Psoas muscle (tissue), 8 donors: ENCODE data around the gene ZNF789. TPM values are rescaled to one million over a fixed set of nuclear protein-coding genes. Genes with fewer than 3 reads are reported as not detected.
A peak's percentile ranks its signal among the peaks of the same experiment; 100 is the strongest.
"Not testable (repeated sequence)": the region's sequence is repeated elsewhere in the genome, so short reads cannot be mapped to it uniquely, and the experiment has no call there.

ENCODE experiments used
- ATAC-seq, 4 donors: fragments of 200-7000 bp; cut with Tn5 transposase; one replicate each; pipeline ENCODE4 v1.9.1; 2020; ENCODE audit warnings: moderate library complexity in 3 of 4, mild to moderate bottlenecking in 2 of 4
- DNase-seq, 2 donors: peaks; one replicate each; pipeline ENCODE4 v3.0.0-alpha.2; 2020
- H3K27ac ChIP-seq: fragments of 200-600 bp; one replicate; pipeline ENCODE4 v1.8.0; 2022
- H3K27me3 ChIP-seq, 3 donors: fragments of 200-600 bp in 1 of 3; one replicate each; pipeline versions ENCODE4 v1.6.1 to v1.8.0; 2013 to 2022; ENCODE audit warnings: low read length in 2 of 3, mild to moderate bottlenecking in 2 of 3, moderate library complexity in 1 of 3; ENCODE audit not compliant: insufficient read depth in 3 of 3
- H3K36me3 ChIP-seq, 2 donors: fragments of 200-600 bp in 1 of 2; one replicate each; pipeline versions ENCODE4 v1.6.1 to v1.8.0; 2013 to 2022; ENCODE audit warnings: low read depth in 1 of 2, mild to moderate bottlenecking in 1 of 2, moderate library complexity in 1 of 2; ENCODE audit not compliant: insufficient read depth in 1 of 2
- H3K4me1 ChIP-seq: fragments of 200-600 bp; one replicate; pipeline ENCODE4 v1.8.0; 2022
- H3K4me3 ChIP-seq: fragments of 200-600 bp; one replicate; pipeline ENCODE4 v1.8.0; 2022; ENCODE audit warnings: mild to moderate bottlenecking
- H3K9me3 ChIP-seq: fragments of 200-600 bp; one replicate; pipeline ENCODE4 v1.8.0; 2022
- WGBS, 3 donors: extraction: QIAGEN DNeasy Blood & Tissue Kit; methylation state at CpG; one replicate each; pipeline versions ENCODE4 v1.1.6 to v1.1.7; 2013; 5-methylcytosine and 5-hydroxymethylcytosine counted together
- intact Hi-C, 2 donors: fragments of 100-400 bp; cut with DNase I; formaldehyde crosslinking; loops; one replicate each; pipeline versions ENCODE4 v1.11.0 to v1.14.2; 2022
- polyA plus RNA-seq, 3 donors: library from polyadenylated mRNA; stranded (reverse); fragments of 200-250 nt; gene quantifications; one replicate each; pipeline ENCODE4 v1.2.3, GENCODE V29; 2013
- total RNA-seq, 4 donors: library from RNA; stranded (reverse); fragmentation: NEBNext Ultra II Directional in 2 of 4; extraction: Animal tissue kit (Norgen Biotek cat#: 25700) in 2 of 4; gene quantifications; one replicate each; pipeline versions ENCODE4 v1.2.1 to v1.2.4, GENCODE V29; 2021 to 2023
- TF ChIP-seq, protein P1 (sequence below): fragments of 200-600 bp; IDR thresholded peaks from one replicate; pipeline ENCODE4 v1.8.0; 2022; ENCODE audit warnings: antibody characterized with exemption
- donor health status: healthy with polysubstance abuse.
- donor health status: DM: no; HTN: no; CAD: no; lungs with moderate emphysema.
- donor health status: Bipolar disorder and iron deficiency.
- donor health status: healthy.
- donor health status: DM: yes; HTN: yes; CAD: no.
- donor health status: DM: no; HTN: no; CAD: no.
- donor health status: DM: no; HTN: no; CAD: no.
- donor health status: DM: yes; HTN: yes; CAD: no.

The ZNF789 gene
- total and polyA plus RNA-seq, 7 donors, result 1.6 to 6.2 (median 2.4) TPM

GRCh38 chr7:99498546-99498944 is 25.9 kb downstream of the ZNF789 start:
- peaks cover 24% of the 10 kb centered on the region for H3K4me1 ChIP-seq
- H3K27me3 ChIP-seq, result no peaks in the 10 kb centered on the region
- H3K27ac ChIP-seq, result peak overlapping the region; percentile 95
- intact Hi-C loops, result no loop called here
- ATAC-seq, result no peak
- H3K9me3 ChIP-seq, result peaks cover 13% of the 10 kb centered on the region
- 69 to 74% (median 69%) methylated on average over 11 of the region's 11 CpGs for WGBS, 3 donors
- peak overlapping the region; percentile 74 for H3K4me3 ChIP-seq
- DNase-seq, result peak in 1 of 2 donors; percentile 15
- TF ChIP-seq, protein P1, sequence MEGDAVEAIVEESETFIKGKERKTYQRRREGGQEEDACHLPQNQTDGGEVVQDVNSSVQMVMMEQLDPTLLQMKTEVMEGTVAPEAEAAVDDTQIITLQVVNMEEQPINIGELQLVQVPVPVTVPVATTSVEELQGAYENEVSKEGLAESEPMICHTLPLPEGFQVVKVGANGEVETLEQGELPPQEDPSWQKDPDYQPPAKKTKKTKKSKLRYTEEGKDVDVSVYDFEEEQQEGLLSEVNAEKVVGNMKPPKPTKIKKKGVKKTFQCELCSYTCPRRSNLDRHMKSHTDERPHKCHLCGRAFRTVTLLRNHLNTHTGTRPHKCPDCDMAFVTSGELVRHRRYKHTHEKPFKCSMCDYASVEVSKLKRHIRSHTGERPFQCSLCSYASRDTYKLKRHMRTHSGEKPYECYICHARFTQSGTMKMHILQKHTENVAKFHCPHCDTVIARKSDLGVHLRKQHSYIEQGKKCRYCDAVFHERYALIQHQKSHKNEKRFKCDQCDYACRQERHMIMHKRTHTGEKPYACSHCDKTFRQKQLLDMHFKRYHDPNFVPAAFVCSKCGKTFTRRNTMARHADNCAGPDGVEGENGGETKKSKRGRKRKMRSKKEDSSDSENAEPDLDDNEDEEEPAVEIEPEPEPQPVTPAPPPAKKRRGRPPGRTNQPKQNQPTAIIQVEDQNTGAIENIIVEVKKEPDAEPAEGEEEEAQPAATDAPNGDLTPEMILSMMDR, result no peak
- peaks cover 12 to 49% of the 10 kb centered on the region in 2 donors for H3K36me3 ChIP-seq

DNA sequence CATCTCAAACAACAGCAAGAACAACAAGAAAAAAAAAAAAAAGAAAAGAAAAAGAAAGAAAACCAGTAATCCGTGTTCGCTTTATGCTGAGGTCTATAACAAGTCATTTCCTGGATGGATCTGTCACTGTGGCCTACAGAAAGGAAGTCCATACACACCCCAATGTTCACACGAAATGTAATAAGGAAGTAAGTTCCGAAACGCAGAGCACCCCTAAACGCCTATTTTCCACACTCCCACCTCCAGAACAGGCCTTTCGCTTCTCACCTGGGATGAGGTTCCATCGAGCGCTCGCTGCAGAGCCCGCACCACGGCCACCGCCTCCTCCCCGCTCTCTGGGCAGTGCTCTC is 26.7 kb downstream of the ZNF789 start:
- peak overlapping the region; percentile 95 for H3K27ac ChIP-seq
- H3K9me3 ChIP-seq, result peaks cover 5% of the 10 kb centered on the region
- 0 to 1% (median 1%) methylated on average over 14 of the region's 14 CpGs for WGBS, 3 donors
- peaks cover 24% of the 10 kb centered on the region for H3K4me1 ChIP-seq
- ATAC-seq (peak in 1 of 4 donors; percentile 6), DNase-seq (no peak)
- H3K4me3 ChIP-seq, result peak overlapping the region; percentile 74
- TF ChIP-seq, protein P1, result no peak
- no peaks in the 10 kb centered on the region for H3K27me3 ChIP-seq
- intact Hi-C loops, result no loop called here
- peaks cover 4 to 41% of the 10 kb centered on the region in 2 donors for H3K36me3 ChIP-seq

- no peaks in the 10 kb centered on the region for H3K27me3 ChIP-seq
- H3K36me3 ChIP-seq, result peaks cover 3 to 35% of the 10 kb centered on the region in 2 donors
- peak within 1 kb of the TSS; percentile 95 for H3K27ac ChIP-seq
- DNase-seq, result peak; percentile 93 to 95
- H3K4me3 ChIP-seq, result peak within 1 kb of the TSS; percentile 74
- peak; percentile 53 to 72 (median 60) for ATAC-seq
- intact Hi-C loops, result loop anchor here (5.0 kb wide), 3 partner anchors 33 to 117 kb away; partner anchors contain the start of genes ATP5MF (in 1 of the 2), FAM200A (in 1 of the 2) and ZSCAN25 (in 1 of the 2)
- TF ChIP-seq, protein P1, result no peak
- WGBS, 3 donors, result 0% methylated on average over 68 of the region's 68 CpGs
- no peaks in the 10 kb centered on the region for H3K9me3 ChIP-seq
- peaks cover 24% of the 10 kb centered on the region for H3K4me1 ChIP-seq
These were observed 27.3 kb downstream of the ZNF789 start, which contains the start of gene ZNF394 for GRCh38 chr7:99499721-99500636. Gene ZNF394 (minus strand): TSS chr7:99500281. CDS start chr7:99500093, 188 bp downstream.

DNA sequence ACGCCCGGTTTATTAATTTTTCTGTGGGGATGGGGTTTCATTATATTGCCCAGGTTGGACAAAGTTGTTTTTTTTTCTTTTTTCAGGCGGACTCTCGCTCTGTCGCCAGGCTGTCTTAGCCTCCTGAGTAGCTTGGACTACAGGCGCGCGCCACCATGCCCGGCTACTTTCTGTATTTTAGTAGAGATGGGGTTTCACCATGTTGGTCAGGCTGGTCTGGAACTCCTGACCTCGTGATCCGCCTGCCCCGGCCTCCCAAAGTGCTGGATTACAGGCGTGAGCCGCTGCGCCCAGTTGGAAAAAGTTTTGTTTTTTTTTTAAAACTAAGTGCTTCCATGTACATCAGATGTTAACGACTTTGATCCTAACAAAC is 27.9 kb downstream of the ZNF789 start:
- WGBS, 3 donors, result 47 to 48% (median 47%) methylated on average over 16 of the region's 16 CpGs
- intact Hi-C loops, result loop anchor here (5.0 kb wide), 3 partner anchors 33 to 117 kb away; partner anchors contain the start of genes ATP5MF (in 1 of the 2), FAM200A (in 1 of the 2) and ZSCAN25 (in 1 of the 2)

GRCh38 chr7:99501236-99501635 is 28.5 kb downstream of the ZNF789 start:
- WGBS, 3 donors, result 90 to 94% (median 93%) methylated on average over 12 of the region's 12 CpGs
- H3K9me3 ChIP-seq, DNase-seq, H3K27me3 ChIP-seq, ATAC-seq: not testable (repeated sequence)
- Histone ChIP-seq H3K27ac (peak overlapping the region; percentile 95), H3K4me3 (peak overlapping the region; percentile 74), H3K36me3 (peaks cover under 1 to 22% of the 10 kb centered on the region in 2 donors), H3K4me1 (peaks cover 33% of the 10 kb centered on the region)
- intact Hi-C loops, result loop anchor here (5.0 kb wide), 3 partner anchors 34 to 116 kb away; partner anchors contain the start of genes ATP5MF (in 1 of the 2), FAM200A (in 1 of the 2) and ZSCAN25 (in 1 of the 2)

More for the DNA sequence above, 27.9 kb downstream of the ZNF789 start:
- Histone ChIP-seq H3K27me3 (no peaks in the 10 kb centered on the region), H3K9me3 (no peaks in the 10 kb centered on the region), H3K27ac (peak overlapping the region; percentile 95), H3K4me1 (peaks cover 27% of the 10 kb centered on the region), H3K36me3 (peaks cover 3 to 28% of the 10 kb centered on the region in 2 donors), H3K4me3 (peak overlapping the region; percentile 74)
- TF ChIP-seq, protein P1, result no peak
- no peak for ATAC-seq
- DNase-seq, result no peak
